GM12872 (cell line): ENCODE results near the gene INPP5K.

Source experiments
- TF ChIP-seq, protein P1 (sequence below): IDR thresholded peaks from 3 replicates; pipeline ENCODE4 v1.5.1; 2011; ENCODE audit warnings: low read depth, mild to moderate bottlenecking, low read length, moderate library complexity; ENCODE audit not compliant: insufficient read depth

The INPP5K gene

DNA sequence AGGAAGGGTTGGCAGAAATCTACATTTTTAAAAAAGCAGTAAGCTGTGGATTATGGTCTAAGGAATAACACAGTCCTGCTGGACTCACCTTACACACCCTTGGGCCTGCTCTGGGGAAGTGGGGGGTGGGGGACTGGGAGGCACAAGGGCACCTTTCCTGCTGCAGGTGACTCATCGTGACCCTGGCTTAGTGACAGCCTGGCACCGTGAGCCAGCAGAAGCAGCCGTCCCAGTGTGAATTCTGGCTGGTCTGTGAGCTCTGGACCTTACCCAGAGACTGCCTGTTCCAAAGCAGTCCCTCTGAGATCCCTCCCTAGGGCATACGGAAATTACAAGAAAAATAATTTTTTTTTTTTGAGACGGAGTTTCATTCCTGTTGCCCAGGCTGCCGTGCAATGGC, 56.2 kb downstream of the INPP5K start:
- TF ChIP-seq, protein P1, sequence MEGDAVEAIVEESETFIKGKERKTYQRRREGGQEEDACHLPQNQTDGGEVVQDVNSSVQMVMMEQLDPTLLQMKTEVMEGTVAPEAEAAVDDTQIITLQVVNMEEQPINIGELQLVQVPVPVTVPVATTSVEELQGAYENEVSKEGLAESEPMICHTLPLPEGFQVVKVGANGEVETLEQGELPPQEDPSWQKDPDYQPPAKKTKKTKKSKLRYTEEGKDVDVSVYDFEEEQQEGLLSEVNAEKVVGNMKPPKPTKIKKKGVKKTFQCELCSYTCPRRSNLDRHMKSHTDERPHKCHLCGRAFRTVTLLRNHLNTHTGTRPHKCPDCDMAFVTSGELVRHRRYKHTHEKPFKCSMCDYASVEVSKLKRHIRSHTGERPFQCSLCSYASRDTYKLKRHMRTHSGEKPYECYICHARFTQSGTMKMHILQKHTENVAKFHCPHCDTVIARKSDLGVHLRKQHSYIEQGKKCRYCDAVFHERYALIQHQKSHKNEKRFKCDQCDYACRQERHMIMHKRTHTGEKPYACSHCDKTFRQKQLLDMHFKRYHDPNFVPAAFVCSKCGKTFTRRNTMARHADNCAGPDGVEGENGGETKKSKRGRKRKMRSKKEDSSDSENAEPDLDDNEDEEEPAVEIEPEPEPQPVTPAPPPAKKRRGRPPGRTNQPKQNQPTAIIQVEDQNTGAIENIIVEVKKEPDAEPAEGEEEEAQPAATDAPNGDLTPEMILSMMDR = no peak

DNA sequence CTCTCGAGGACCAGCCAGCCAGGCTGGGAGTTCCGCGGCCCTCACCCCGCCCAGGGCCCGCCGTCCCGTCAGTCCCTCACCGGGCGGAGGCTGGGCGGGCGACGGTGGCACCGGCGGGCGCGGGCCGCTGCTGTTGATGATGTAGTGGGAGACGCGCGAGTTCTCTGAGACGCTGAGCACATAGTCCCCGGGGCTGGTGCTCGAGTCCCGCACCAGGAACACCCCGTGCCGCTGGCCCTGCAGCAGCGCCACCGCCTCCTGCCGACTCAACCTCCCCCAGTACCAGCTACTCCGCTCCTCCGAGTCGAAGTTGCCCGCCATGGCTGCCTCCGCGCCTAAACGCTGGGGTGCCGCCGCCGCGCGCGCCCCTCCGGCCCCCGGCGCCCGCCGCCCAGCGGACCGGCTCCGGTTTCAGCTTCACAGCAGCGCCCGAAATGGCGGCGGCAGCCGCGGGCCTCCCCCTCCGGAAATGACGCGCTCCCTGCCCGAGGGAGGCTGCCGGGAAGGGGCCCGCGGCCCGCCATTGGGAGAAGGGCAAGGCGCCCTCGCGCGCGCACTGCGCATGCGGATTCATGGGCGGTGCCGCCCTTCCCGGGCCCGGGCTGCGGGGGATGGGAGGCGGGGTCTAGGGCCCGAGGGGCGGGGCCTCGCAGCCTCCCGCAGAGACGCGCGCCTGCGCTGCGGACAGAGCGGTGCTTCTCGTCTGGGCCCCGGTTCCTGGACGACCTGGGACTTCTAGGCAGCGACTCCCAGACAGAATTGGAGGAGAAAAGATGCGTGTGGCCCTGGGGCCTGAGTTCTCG, 60.4 kb downstream of the INPP5K start, which contains the start of gene CRK:
Gene CRK, minus strand, starts transcription at position 436 of the 803 bp plus-strand sequence. Its CDS starts 115 bp downstream, at position 321.
- TF ChIP-seq, protein P1 = no peak

DNA sequence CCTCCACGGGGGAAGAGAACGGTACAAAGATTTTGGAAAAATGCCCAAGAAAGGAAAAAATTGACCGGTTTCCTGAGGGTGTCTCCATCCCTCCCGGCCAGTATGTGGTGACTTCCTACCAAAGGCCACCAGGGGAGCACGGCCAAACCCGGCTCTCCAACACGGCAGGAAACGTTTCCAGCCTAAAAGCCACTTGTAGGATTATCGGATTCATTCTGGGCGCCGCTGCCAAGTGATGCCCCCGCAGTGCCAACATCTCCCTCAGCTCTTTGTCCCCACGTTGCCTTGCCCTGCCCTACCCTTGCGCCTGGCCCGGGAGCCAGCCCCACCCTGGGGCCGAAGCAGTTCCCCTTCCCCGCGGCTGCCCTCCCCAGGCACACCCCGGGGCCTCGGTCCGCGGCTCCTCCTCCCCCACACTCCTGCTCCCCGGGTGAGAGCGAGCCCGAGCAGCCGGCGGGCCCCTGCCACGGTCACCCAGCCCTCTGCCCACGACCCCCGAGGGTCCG, 61.1 kb downstream of the INPP5K start:
- TF ChIP-seq, protein P1 = peak; percentile 82

DNA sequence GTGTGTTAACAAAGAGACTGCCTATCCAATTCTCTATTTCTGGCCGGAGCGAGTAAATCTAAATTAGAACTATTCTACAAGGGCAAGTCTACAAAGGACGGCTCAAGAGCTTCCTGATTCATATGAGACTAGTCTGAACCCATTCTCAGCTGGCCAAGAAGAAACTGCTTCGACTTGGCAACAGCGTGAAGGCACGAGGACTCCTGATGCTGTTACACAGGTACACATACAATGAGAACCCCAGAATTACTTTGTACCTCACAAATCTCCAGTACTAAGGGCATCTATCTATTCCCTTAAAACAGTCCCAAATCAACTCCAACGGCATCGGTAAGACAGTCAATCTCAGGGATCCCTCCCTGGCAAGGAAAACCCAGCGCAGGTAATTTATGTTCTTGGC, 61.9 kb downstream of the INPP5K start:
- TF ChIP-seq, protein P1 = no peak

DNA sequence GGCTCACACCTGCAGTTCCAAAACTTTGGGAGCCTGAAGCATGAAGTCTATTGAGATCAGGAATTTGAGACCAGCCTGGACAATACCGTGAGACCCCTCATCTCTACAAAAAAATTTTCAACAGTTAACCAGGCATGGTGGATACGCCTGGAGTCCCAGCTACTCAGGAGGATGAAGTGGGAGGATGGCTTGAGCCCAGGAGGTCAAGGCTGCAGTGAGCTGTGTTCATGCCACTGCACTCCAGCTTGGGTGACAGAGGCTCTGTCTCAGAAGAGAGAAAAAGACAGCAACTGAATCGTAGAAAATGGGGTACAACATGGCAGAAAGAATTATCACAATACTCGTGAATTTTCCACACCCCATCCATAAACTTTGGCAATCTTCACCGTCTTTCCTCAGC, 63.6 kb downstream of the INPP5K start:
- TF ChIP-seq, protein P1 = no peak

DNA sequence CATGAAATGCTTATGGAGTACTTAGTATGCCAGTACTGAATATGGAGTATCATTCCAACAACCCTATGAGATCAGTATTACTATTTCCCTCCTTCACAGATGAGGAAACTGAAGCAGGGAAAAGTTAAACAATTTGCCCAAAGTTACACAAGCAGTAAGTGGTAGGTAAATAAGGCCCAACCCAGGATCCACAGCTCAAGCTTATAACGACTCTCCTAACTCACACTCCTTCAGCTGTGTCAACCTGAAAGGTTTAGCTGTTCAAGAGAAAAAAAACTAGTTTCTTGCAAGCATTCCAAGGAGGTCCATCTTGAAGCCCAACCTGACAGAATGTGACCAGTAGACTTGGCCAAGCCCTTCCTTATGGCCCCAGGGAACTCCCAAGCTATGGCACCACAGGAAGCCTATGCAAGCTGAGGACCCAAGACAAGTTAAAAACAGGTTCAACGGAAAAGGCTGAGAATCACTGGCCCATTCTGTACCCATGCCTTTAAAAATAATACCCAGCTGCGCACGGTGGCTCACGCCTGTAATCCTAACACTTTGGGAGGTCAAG, 66.9 kb downstream of the INPP5K start:
- TF ChIP-seq, protein P1 = no peak

DNA sequence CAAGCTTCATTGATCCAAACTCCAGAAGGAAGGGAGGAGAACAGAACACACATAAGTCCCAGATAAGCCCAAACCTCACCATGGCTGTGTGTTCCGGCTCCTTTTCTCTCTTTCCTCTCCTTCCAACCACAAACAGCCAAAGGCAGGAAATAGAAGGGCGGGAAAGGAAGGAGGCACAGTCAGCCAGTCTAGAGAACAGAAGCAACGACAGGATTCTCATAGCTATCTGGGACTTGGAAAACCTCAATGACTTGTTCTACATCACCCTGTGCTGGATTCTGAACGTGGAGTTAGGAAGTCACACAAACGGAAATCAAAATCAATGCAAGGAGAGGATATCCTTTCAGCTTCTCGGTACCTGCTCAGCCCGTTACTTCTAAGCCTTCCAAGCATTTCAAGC, 69.4 kb downstream of the INPP5K start:
- TF ChIP-seq, protein P1 = no peak
